ENCODE measurements around the gene GPR142. TPM values are rescaled to one million over a fixed set of nuclear protein-coding genes. Genes with fewer than 3 reads are reported as not detected.

Gene GPR142
- total and polyA plus RNA-seq, 10 of the 15 experiments (the other 5 are each of a cell fraction or from before 2014, with no cell fraction given), result not detected

- SMC1A ChIA-PET (ENCODE audit: uncharacterized antibody, unreplicated experiment), result no interaction called here
- no peak for DNase-seq (ENCODE audit: low read depth, low spot score)
- no peak for TF ChIP-seq SUZ12 (IDR thresholded peaks at IDR 0.05; ENCODE audit: unreplicated experiment)
- no peak for TF ChIP-seq RELA (IDR thresholded peaks at IDR 0.05; ENCODE audit: borderline replicate concordance, partially characterized antibody)
- TF ChIP-seq MXI1 (IDR thresholded peaks at IDR 0.05; ENCODE audit: low read depth, low read length), result no peak
- BruUV-seq (replicated peaks), result no TSS peak
- Histone ChIP-seq H3K27me3 (replicated peaks in 1 of 2; ENCODE audit: control insufficient read depth in 2 of 2, insufficient read depth in 2 of 2, low read length in 1 of 2) (no peaks in the 10 kb centered on the region; a peak in 2 of 4 replicates), H3K9me3 (replicated peaks; ENCODE audit: control insufficient read depth, insufficient read depth, low read length) (no peaks in the 10 kb centered on the region), H3K36me3 (ENCODE audit: control insufficient read depth in 2 of 2, insufficient read depth in 2 of 2, low read length in 1 of 2) (no peaks in the 10 kb centered on the region), H3K4me1 (ENCODE audit: control insufficient read depth, insufficient read depth, low read length) (peaks cover 3% of the 10 kb centered on the region; the same call in 1 of the 2 replicates), H3K79me2 (ENCODE audit: control insufficient read depth, insufficient read depth, low read length) (no peaks in the 10 kb centered on the region), H4K20me1 (ENCODE audit: control insufficient read depth, insufficient read depth) (no peaks in the 10 kb centered on the region), H3K27ac (ENCODE audit: control insufficient read depth, insufficient read depth) (no peak overlapping the region), H3K4me2 (ENCODE audit: control insufficient read depth, insufficient read depth) (no peak overlapping the region), H3K4me3 (no peak overlapping the region), H3K9ac (ENCODE audit: control insufficient read depth, insufficient read depth, low read length) (no peak overlapping the region), H2AFZ (ENCODE audit: control insufficient read depth, low read depth, low read length) (no peak overlapping the region)
- WGBS (ENCODE audit: insufficient coverage, insufficient replicate concordance, low lambda C conversion rate, missing lambda C conversion rate), result 36% methylated on average over 5 of the region's 5 CpGs
- no peak for FAIRE-seq
- CTCF ChIA-PET, result interaction anchor here (1.2 to 1.3 kb wide), 2 partner anchors 39 to 65 kb away, joined by 3 read pairs; no protein-coding TSS in a partner anchor
- intact Hi-C loops (cut with micrococcal nuclease; ENCODE audit: unreplicated experiment) (no loop called here), in situ Hi-C loops (cut with MboI) (no loop called here)
- RAD21 ChIA-PET (ENCODE audit: unreplicated experiment), result interaction anchor here (1.7 kb wide), 1 partner anchor 18 kb away, joined by 3 read pairs; no protein-coding TSS in a partner anchor
- POLR2A ChIA-PET, result no interaction called here
- ATAC-seq, result no peak
Observed at GRCh38 chr17:74335529-74336062, 31.7 kb upstream of the GPR142 start.

DNA sequence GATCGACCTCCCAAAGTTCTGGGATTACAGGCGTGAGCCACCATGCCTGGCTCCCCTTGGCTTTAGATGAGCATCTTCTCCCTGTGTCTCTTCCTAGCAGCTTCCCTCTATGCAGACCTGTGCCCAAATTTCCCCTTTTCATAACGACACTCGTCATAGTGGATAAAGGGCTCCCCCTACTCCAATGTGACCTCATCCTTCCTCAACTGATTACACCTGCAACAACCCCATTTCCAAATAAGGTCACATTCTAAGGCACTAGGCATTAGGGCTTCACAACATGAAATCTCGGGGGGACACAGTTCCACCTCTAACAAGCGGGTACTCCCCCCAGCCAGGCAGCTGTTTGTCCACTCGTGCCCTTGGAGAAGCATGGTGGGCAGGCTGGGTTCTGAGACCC lies 31.0 kb upstream of the GPR142 start:
- FAIRE-seq (no peak), ATAC-seq (no peak), DNase-seq (ENCODE audit: low read depth, low spot score) (no peak)
- Histone ChIP-seq H4K20me1 (ENCODE audit: control insufficient read depth, insufficient read depth) (no peaks in the 10 kb centered on the region), H2AFZ (ENCODE audit: control insufficient read depth, low read depth, low read length) (no peak overlapping the region), H3K4me2 (ENCODE audit: control insufficient read depth, insufficient read depth) (no peak overlapping the region), H3K36me3 (ENCODE audit: control insufficient read depth in 2 of 2, insufficient read depth in 2 of 2, low read length in 1 of 2) (no peaks in the 10 kb centered on the region), H3K9ac (ENCODE audit: control insufficient read depth, insufficient read depth, low read length) (no peak overlapping the region), H3K4me1 (ENCODE audit: control insufficient read depth, insufficient read depth, low read length) (peaks cover 3% of the 10 kb centered on the region; the same call in 1 of the 2 replicates), H3K4me3 (no peak overlapping the region), H3K27me3 (replicated peaks in 1 of 2; ENCODE audit: control insufficient read depth in 2 of 2, insufficient read depth in 2 of 2, low read length in 1 of 2) (no peaks in the 10 kb centered on the region; a peak in 2 of 4 replicates), H3K27ac (ENCODE audit: control insufficient read depth, insufficient read depth) (no peak overlapping the region), H3K79me2 (ENCODE audit: control insufficient read depth, insufficient read depth, low read length) (no peaks in the 10 kb centered on the region), H3K9me3 (replicated peaks; ENCODE audit: control insufficient read depth, insufficient read depth, low read length) (no peaks in the 10 kb centered on the region)
- SMC1A ChIA-PET (ENCODE audit: uncharacterized antibody, unreplicated experiment), result no interaction called here
- RAD21 ChIA-PET (ENCODE audit: unreplicated experiment), result no interaction called here
- BruUV-seq (replicated peaks), result no TSS peak
- 18% methylated on average over 7 of the region's 7 CpGs for WGBS (ENCODE audit: insufficient coverage, insufficient replicate concordance, low lambda C conversion rate, missing lambda C conversion rate)
- intact Hi-C loops (cut with micrococcal nuclease; ENCODE audit: unreplicated experiment) (no loop called here), in situ Hi-C loops (cut with MboI) (no loop called here)
- POLR2A ChIA-PET, result no interaction called here
- CTCF ChIA-PET, result no interaction called here
- TF ChIP-seq SIN3A (IDR thresholded peaks at IDR 0.05; ENCODE audit: low read depth, low read length) (no peak), KAT2A (conservative IDR thresholded peaks at IDR 0.05; ENCODE audit: control insufficient read depth, low read depth, low read length) (no peak), SMAD1 (IDR thresholded peaks at IDR 0.05; ENCODE audit: low read depth, partially characterized antibody) (no peak), TCF3 (IDR thresholded peaks at IDR 0.05; ENCODE audit: borderline replicate concordance, insufficient read depth, low read depth, low read length) (no peak), USF2 (IDR thresholded peaks at IDR 0.05; ENCODE audit: borderline replicate concordance, low read depth, low read length) (no peak), MAX (IDR thresholded peaks at IDR 0.05; ENCODE audit: low read depth, low read length) (no peak), CEBPZ (IDR thresholded peaks at IDR 0.05; ENCODE audit: low read depth, low read length) (no peak), NFYA (IDR thresholded peaks at IDR 0.05; ENCODE audit: borderline replicate concordance, low read depth, low read length) (no peak), RB1 (IDR thresholded peaks at IDR 0.05; ENCODE audit: borderline replicate concordance) (no peak), SUZ12 (IDR thresholded peaks at IDR 0.05; ENCODE audit: unreplicated experiment) (no peak)

Measured in GM12878 (cell line).